GM21825 (cell line): ENCODE measurements around the gene EFNB1.
"Not testable (repeated sequence)": the region's sequence is repeated elsewhere in the genome, so short reads cannot be mapped to it uniquely, and the experiment has no call there.

Experiments
- ATAC-seq: cut with Tn5 transposase; IDR thresholded peaks from one replicate; pipeline ENCODE4 v1.9.1; 2021; ENCODE audit warnings: mild to moderate bottlenecking, moderate library complexity; ENCODE audit not compliant: unreplicated experiment

EFNB1 gene

GRCh38 chrX:68828740-68829581, at the start of gene EFNB1:
EFNB1 (plus strand) TSS chrX:68829021; CDS start chrX:68829777, 756 bp downstream.
- peak; percentile 96 for ATAC-seq

GRCh38 chrX:68781295-68781694, 47.5 kb upstream of the EFNB1 start:
- not testable (repeated sequence) for ATAC-seq

- ATAC-seq = no peak
Measured at GRCh38 chrX:68784816-68785215, 44.0 kb upstream of the EFNB1 start.

- not testable (repeated sequence) for ATAC-seq
Measured at GRCh38 chrX:68786581-68786980, 42.2 kb upstream of the EFNB1 start.

GRCh38 chrX:68789966-68790365, 38.9 kb upstream of the EFNB1 start:
- no peak for ATAC-seq

GRCh38 chrX:68792083-68792482, 36.7 kb upstream of the EFNB1 start:
- ATAC-seq = no peak

- ATAC-seq = no peak
Measured at GRCh38 chrX:68794461-68794860, 34.4 kb upstream of the EFNB1 start.

GRCh38 chrX:68795741-68796140, 33.1 kb upstream of the EFNB1 start:
- ATAC-seq = no peak

- ATAC-seq = not testable (repeated sequence)
Measured at GRCh38 chrX:68798400-68798799, 30.4 kb upstream of the EFNB1 start.

GRCh38 chrX:68801737-68802290, 27.0 kb upstream of the EFNB1 start:
- ATAC-seq = no peak

- no peak for ATAC-seq
Measured at GRCh38 chrX:68807818-68808217, 21.0 kb upstream of the EFNB1 start.

GRCh38 chrX:68808686-68809357, 20.0 kb upstream of the EFNB1 start:
- ATAC-seq = no peak

- no peak for ATAC-seq
Measured at GRCh38 chrX:68820476-68821110, 8.2 kb upstream of the EFNB1 start.

GRCh38 chrX:68821616-68822015, 7.2 kb upstream of the EFNB1 start:
- ATAC-seq = no peak

GRCh38 chrX:68822641-68823410, 6.0 kb upstream of the EFNB1 start:
- ATAC-seq = no peak

- ATAC-seq = no peak
Measured at GRCh38 chrX:68823413-68824151, 5.2 kb upstream of the EFNB1 start.

GRCh38 chrX:68824152-68824433, 4.7 kb upstream of the EFNB1 start:
- ATAC-seq = no peak

GRCh38 chrX:68824565-68825125, 4.2 kb upstream of the EFNB1 start:
- no peak for ATAC-seq

- ATAC-seq = no peak
Measured at GRCh38 chrX:68826113-68826980, 2.5 kb upstream of the EFNB1 start.
